ENCODE measurements around the gene PSD4.

DNA sequence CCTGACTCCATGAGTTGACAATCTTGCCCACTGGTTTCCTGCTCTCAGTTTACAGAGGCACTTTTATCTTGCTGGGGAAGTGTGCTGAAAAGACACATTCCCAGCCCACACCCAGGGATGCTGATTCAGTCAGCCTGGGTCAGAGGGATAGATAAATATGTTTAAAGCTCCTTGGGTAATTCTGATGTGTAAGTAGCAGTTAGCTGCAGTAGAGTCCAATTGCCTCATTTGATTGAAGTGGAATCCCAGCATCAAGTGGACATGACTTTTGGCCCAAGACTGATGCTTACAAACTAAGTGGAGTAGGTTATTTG, 29.4 kb downstream of the PSD4 start:
- TF ChIP-seq, protein P1, sequence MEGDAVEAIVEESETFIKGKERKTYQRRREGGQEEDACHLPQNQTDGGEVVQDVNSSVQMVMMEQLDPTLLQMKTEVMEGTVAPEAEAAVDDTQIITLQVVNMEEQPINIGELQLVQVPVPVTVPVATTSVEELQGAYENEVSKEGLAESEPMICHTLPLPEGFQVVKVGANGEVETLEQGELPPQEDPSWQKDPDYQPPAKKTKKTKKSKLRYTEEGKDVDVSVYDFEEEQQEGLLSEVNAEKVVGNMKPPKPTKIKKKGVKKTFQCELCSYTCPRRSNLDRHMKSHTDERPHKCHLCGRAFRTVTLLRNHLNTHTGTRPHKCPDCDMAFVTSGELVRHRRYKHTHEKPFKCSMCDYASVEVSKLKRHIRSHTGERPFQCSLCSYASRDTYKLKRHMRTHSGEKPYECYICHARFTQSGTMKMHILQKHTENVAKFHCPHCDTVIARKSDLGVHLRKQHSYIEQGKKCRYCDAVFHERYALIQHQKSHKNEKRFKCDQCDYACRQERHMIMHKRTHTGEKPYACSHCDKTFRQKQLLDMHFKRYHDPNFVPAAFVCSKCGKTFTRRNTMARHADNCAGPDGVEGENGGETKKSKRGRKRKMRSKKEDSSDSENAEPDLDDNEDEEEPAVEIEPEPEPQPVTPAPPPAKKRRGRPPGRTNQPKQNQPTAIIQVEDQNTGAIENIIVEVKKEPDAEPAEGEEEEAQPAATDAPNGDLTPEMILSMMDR (IDR thresholded peaks at IDR 0.05; ENCODE audit: poor library complexity, severe bottlenecking) = no peak
- no peak for TF ChIP-seq EP300 (conservative IDR thresholded peaks at IDR 0.05; ENCODE audit: poor library complexity, severe bottlenecking)
- no peak for TF ChIP-seq POLR2AphosphoS5 (IDR thresholded peaks at IDR 0.05)
- TF ChIP-seq EZH2 (IDR thresholded peaks at IDR 0.05; ENCODE audit: borderline replicate concordance, insufficient read depth, low read length, poor library complexity, severe bottlenecking) = no peak
- no peak for TF ChIP-seq SMC3 (conservative IDR thresholded peaks at IDR 0.05; ENCODE audit: poor library complexity)
- TF ChIP-seq MXI1 (conservative IDR thresholded peaks at IDR 0.05; ENCODE audit: poor library complexity, severe bottlenecking) = no peak
- no peak for TF ChIP-seq RAD21 (conservative IDR thresholded peaks at IDR 0.05)
- TF ChIP-seq, protein P2, sequence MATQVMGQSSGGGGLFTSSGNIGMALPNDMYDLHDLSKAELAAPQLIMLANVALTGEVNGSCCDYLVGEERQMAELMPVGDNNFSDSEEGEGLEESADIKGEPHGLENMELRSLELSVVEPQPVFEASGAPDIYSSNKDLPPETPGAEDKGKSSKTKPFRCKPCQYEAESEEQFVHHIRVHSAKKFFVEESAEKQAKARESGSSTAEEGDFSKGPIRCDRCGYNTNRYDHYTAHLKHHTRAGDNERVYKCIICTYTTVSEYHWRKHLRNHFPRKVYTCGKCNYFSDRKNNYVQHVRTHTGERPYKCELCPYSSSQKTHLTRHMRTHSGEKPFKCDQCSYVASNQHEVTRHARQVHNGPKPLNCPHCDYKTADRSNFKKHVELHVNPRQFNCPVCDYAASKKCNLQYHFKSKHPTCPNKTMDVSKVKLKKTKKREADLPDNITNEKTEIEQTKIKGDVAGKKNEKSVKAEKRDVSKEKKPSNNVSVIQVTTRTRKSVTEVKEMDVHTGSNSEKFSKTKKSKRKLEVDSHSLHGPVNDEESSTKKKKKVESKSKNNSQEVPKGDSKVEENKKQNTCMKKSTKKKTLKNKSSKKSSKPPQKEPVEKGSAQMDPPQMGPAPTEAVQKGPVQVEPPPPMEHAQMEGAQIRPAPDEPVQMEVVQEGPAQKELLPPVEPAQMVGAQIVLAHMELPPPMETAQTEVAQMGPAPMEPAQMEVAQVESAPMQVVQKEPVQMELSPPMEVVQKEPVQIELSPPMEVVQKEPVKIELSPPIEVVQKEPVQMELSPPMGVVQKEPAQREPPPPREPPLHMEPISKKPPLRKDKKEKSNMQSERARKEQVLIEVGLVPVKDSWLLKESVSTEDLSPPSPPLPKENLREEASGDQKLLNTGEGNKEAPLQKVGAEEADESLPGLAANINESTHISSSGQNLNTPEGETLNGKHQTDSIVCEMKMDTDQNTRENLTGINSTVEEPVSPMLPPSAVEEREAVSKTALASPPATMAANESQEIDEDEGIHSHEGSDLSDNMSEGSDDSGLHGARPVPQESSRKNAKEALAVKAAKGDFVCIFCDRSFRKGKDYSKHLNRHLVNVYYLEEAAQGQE (IDR thresholded peaks at IDR 0.05; ENCODE audit: borderline replicate concordance) = no peak
- no peak for TF ChIP-seq TAF1 (IDR thresholded peaks at IDR 0.05; ENCODE audit: low read depth)
